GM19438 (cell line): Measurements from ENCODE around the gene RGS4.

Experiments
- ATAC-seq: cut with Tn5 transposase; IDR thresholded peaks from one replicate; pipeline ENCODE4 v1.9.1; 2021; ENCODE audit warnings: low read depth; ENCODE audit not compliant: unreplicated experiment

Gene RGS4

GRCh38 chr1:163069142-163069541 lies at the start of gene RGS4:
TSS of gene RGS4 (plus strand) at chr1:163069361. CDS start at chr1:163069485, 124 bp downstream.
- no peak for ATAC-seq

DNA sequence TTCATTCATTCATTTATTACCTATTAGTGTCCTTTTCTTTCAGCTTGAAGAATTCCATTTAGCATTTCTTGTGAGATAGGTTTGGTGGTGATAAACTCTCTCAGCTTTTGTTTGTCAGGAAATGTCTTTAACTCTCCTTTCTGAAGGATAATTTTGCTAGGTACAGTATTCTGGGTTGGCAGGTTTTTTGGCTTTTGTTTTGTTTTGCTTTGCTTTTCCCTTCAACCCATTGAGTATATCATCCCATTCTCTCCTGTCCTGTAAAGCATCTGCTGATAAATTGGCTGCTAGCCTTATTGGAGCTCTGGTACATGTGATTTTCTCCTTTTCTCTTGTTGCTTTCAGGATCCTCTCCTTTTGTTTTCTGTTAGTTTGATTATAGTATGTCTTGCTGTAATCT lies 47.0 kb upstream of the RGS4 start:
- ATAC-seq = no peak

- ATAC-seq = no peak
These were observed 41.6 kb upstream of the RGS4 start for GRCh38 chr1:163027610-163028009.

DNA sequence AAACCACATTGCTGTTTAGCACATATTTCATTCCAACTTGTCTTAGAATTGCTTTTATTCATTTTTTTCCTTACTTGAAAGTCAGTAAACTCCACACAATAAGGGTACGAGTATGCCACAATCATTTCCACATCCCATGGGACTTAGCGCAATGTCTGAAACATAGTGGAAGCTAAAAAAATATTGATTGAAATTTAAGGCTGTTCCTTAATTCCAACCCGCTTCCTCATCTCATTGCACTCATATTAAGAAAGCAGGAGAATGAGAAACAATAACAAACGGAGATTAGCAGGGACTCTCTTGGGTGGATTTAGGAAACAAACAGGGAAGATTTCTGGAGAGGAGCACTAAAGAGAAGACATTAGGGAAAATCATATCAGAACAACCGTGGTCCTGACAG lies 39.3 kb upstream of the RGS4 start:
- no peak for ATAC-seq

GRCh38 chr1:163035446-163036249 lies 33.5 kb upstream of the RGS4 start:
- ATAC-seq = no peak

DNA sequence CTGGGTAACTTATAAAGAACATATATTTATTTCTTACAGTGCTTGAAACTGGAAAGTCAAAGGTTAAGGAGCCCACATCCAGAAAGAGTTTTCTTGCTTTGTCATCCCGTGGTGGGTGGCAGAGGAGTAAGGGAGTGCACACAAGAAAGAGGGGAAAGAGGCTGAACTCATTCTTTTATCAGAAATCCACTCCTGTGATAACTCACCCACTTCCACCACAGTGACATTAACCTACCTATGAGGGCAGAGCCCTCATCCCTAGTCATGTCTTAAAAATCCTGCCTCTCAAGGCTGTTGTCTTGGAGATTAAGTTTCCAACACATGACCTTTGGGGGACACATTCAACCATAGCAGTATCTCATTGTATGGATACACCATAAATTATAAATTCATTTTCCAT lies 32.5 kb upstream of the RGS4 start:
- no peak for ATAC-seq

GRCh38 chr1:163038928-163039706 lies 30.0 kb upstream of the RGS4 start:
- ATAC-seq = no peak

DNA sequence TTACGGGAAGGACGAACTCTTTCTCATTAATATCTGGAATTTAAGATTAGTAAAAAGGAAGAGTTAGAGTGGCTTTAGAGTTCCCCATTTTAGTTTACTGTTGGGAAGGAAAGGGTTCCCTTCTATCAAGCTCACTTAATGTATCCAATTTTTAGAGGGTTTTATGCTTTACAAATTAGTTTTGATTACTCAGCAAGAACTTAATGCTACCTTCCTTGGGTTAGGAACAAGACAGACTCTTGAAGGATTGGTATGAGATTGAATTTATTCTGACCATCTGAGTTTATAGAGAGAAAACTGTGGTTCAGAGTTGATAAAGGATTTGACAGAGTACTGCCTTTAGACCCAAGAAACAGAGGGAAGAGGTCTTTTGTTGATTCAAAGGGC lies 29.5 kb upstream of the RGS4 start:
- no peak for ATAC-seq

DNA sequence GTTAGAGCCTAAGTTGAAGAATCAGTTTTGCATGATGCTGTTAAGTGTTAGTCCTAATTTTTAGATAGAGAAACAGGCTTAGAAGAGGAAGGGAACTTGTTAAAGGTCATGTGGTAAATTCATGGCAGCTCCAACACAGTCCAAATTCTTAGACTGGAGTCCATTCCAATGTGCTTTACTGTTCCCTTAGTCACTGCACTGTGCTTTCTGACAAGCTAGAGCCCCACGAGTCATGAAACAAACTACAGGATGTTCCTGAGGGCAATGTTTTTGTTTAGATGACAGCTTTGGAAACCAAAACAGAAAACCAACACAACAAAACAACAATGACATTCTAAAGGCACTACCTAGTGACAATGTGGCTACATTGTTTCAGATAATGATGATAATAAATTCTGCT lies 23.1 kb upstream of the RGS4 start:
- ATAC-seq = no peak

DNA sequence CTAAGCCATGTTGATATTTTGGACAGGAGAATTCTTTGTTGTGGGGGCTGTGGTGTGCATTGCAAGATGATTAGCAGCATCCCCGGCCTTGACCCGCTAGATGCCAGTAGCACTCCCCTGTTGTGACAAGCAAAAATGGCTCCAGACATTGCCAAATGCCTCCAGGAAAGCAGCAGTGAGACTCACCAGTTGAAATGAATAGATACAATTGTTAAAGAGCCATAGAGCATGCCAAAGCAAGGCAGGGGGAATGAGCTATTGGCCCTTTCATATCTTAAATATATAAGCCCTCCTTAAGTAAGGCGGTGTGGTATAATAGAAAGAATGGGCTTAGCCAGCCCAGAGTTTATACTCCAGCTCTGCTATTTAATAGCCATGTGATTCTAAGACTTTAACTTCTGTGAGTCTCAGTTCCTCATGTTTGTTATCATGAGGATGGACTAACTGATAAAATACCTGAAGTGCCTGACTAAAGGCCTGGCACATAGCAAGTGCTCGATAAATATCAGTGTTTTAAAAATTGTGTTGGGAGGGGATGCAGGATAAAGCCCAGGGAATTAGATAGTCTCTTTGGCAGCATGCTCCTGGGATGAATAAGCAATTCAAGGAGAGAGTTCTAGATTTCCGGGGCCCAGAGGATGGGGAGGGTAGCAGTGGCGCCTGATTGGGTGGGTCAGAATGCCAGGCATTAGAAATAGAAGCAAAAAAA lies 21.1 kb upstream of the RGS4 start:
- no peak for ATAC-seq

DNA sequence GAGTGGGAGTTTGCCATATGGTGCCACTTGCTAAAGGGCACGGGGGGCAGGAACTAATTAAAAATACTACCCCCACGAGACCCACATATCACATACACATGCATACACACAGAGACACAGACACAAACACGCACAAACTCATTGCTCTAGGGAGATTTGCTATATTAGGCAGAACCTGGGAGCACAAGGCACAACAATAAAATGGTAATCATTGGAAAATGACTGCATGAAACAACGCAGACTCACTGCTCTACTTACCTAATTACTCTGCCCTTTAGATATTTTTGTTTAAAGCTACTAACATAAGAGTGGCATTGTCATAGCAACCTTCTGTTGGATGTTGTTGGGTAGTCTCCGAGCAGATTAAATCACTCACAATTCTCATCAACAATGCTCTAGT lies 20.3 kb upstream of the RGS4 start:
- ATAC-seq = no peak

DNA sequence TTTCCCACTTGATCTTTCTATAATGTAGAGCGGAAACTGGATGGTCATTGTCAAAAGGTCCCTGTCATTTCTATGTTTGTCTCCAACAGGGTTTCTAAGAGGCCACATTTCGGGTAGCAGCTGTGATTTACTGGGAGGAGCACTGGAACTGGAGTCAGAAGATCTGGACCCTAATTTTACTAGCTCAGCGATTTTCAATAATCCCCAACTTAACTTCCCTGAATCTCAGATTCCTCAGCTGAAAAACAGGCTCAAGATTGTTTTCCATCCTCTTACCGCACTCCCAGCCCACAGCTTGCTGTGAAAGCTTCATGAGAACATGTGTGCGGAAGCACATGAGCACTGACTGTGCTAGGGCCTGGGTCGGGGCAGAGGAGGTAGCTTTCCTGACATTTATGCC lies 19.9 kb upstream of the RGS4 start:
- ATAC-seq = no peak

DNA sequence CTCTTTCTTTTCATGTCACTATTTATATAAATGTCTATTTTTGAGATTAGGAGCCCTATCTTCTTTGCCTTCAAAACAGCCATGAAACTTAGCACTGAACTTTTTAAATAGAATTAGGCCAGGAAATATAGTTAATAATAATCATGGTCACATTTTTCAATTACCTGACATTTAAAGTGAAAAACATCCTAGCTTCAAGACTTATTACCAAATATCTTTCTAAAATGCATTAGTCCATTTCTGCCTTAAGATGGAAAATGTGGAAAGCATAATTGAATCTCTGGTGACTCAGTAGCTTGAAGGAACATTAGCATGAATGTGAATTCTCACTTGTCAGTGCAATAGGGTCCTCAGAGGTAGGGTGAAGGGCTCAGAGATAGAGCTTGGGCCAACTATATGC lies 18.7 kb upstream of the RGS4 start:
- ATAC-seq = no peak

DNA sequence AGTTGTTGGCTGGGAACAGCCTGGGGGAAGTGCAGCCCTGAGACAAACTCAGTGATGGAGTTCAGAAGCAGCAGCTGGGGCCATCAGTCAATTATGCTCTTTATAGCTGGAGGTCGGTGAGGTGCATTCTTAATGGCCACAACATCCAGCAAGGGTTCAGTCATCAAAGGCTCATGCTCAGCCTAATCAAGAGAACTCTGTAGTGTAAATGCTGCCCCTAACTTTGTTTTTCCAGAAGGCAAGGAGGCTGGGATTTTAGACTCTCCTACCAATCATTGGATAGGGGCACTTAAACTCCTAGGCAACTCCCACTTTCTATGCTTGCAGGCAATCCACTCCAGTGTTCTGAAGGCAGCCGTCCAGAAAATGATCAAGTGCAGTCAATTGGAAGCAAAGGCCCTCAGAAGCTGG lies 15.0 kb upstream of the RGS4 start:
- ATAC-seq = no peak

DNA sequence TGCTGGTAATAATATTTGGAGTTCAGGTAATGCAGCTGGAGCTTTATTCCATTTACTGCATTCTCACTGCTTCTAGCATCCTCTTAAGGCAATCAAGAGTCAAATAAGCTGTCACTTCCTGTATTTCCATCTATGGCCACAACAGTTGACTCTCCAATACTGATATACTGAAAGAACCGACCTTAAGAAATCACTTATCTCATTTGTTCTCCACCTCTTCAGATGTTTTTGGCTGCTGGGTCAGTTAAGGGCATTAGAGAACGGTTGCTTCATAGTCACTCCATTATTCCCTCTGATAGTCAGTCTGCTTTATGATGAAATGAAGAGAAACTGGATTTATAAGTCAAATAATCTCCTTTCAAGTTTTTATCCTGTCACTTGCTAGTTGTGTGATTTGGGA lies 14.2 kb upstream of the RGS4 start:
- no peak for ATAC-seq

DNA sequence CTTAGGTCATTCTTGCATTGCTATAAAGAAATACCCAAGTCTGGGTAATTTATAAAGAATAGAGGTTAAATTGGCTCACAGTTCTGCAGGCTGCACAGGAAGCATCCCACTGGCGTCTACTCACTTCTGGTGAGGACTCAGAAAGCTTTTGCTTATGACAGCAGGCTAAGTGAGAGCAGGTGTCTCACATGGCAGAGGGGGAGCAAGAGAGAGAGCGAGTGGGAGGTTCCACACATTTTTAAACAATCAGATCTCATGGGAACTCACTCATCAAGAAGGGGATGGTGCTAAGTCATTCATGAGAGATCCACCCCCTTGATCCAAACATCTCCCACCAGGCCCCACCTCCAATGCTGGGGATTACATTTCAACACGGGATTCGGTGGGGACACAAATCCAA lies 13.6 kb upstream of the RGS4 start:
- no peak for ATAC-seq

DNA sequence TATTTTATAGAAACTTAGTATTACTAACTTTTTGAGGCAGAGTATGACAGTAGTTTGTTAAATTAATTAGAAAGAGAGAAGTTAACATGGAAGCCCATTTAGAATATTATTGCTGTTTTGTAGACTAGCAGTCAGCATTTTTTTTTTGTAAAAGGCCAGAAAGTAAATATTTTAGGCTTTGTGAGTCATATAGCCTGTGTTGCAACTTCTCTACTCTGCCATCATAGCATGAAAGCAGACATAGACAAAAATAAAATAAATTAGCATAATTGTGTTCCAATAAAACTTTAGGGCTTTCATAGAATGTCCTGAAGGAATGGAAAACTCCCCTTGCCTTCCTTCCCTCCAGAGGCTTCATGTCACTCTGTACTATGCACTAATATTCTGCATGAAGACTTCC lies 12.3 kb upstream of the RGS4 start:
- ATAC-seq = no peak

- ATAC-seq = no peak
These were observed 8.7 kb upstream of the RGS4 start for GRCh38 chr1:163060343-163061007.

DNA sequence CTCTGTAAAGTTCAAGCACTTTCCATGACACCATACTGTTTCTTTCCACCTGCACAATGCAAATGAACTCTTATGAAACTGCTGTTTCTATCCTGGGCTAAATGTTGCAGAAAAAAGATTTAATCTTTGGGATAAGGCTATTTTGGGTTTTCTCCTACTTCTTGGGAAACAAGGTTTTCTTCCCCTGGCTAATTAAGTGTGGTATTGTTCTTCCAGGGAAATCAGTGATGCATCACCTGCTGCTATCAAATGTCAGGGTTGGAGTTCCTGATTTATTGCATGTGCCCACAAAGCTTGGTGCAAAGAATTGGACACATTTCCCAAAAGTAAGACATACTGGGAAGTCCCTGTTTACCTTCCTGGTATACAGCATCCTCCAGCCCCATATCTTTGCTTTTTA lies 6.0 kb upstream of the RGS4 start:
- no peak for ATAC-seq

DNA sequence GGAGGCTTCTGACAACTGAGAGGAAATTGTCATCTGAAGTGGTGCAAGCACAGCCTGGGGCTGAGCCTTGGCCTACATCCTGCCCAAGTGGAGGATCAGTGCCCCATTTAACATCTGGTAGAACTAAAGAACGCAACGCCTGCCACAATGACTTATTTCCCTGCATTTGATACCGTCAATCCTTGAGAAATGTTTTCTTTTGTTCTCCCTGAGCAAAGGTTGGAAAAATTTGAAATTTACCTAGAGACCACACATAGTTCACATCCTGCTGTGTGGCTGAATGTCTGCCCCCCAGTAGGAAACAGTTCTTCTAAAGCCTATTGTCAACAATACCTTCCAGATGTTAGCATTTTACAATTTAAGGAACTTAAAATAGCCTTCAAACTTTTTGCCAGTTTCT lies 5.6 kb upstream of the RGS4 start:
- ATAC-seq = no peak

GRCh38 chr1:163066168-163066567 lies 3.0 kb upstream of the RGS4 start:
- no peak for ATAC-seq
